Activated naive CD8-positive, alpha-beta T cell (primary cell): ENCODE results near the gene POLR2H.

ENCODE experiments used
- H3K27ac Mint-ChIP-seq: one replicate; pipeline ENCODE4 v1.8.0; 2021; ENCODE audit warnings: mixed read lengths
- H3K27me3 Mint-ChIP-seq: one replicate; pipeline ENCODE4 v1.8.0; 2021; ENCODE audit warnings: mixed read lengths
- H3K36me3 Mint-ChIP-seq: one replicate; pipeline ENCODE4 v1.8.0; 2021; ENCODE audit warnings: mixed read lengths
- H3K4me1 Mint-ChIP-seq: one replicate; pipeline ENCODE4 v1.8.0; 2021; ENCODE audit warnings: low read depth, mixed read lengths
- H3K4me3 Mint-ChIP-seq: one replicate; pipeline ENCODE4 v1.8.0; 2021; ENCODE audit warnings: mild to moderate bottlenecking, mixed read lengths
- H3K9me3 Mint-ChIP-seq: one replicate; pipeline ENCODE4 v1.8.0; 2021; ENCODE audit warnings: low read depth, mixed read lengths

Gene POLR2H

DNA sequence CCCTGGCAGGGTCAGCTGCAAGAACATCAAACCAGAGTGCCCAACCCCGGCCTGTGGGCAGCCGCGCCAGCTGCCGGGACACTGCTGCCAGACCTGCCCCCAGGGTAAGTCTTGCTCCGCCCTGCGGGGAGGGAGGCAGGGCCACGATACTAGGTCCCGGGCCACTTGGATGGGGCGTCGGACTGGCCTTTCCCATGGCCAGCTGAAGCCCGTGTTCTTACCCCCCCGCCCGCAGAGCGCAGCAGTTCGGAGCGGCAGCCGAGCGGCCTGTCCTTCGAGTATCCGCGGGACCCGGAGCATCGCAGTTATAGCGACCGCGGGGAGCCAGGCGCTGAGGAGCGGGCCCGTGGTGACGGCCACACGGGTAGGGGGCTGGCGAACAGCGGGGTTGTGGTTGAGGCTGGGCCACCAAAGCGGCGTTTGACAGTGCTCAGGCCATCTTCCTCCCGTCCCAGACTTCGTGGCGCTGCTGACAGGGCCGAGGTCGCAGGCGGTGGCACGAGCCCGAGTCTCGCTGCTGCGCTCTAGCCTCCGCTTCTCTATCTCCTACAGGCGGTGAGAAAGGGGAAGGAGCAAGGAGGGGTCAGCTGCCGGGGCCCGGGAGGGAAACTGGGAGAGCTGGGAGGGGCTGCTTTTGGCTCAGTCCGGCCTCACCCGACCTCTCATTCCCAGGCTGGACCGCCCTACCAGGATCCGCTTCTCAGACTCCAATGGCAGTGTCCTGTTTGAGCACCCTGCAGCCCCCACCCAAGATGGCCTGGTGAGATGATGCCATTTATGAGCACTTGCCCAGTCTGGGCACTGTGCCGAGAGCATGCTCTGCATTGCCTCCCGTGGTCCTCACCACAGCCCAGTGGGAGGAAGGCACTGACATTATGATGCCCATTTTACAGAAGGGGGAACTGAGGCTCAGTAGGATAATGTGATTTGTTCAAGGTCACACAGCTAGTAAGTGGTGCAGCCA, 20.0 kb downstream of the POLR2H start:
- H3K27me3 Mint-ChIP-seq, result peaks cover 19% of the 10 kb centered on the region
- no peak overlapping the region for H3K27ac Mint-ChIP-seq
- peaks cover 5% of the 10 kb centered on the region for H3K4me1 Mint-ChIP-seq
- H3K4me3 Mint-ChIP-seq, result peak overlapping the region; percentile 82
- H3K36me3 Mint-ChIP-seq, result no peaks in the 10 kb centered on the region
- H3K9me3 Mint-ChIP-seq, result no peaks in the 10 kb centered on the region

DNA sequence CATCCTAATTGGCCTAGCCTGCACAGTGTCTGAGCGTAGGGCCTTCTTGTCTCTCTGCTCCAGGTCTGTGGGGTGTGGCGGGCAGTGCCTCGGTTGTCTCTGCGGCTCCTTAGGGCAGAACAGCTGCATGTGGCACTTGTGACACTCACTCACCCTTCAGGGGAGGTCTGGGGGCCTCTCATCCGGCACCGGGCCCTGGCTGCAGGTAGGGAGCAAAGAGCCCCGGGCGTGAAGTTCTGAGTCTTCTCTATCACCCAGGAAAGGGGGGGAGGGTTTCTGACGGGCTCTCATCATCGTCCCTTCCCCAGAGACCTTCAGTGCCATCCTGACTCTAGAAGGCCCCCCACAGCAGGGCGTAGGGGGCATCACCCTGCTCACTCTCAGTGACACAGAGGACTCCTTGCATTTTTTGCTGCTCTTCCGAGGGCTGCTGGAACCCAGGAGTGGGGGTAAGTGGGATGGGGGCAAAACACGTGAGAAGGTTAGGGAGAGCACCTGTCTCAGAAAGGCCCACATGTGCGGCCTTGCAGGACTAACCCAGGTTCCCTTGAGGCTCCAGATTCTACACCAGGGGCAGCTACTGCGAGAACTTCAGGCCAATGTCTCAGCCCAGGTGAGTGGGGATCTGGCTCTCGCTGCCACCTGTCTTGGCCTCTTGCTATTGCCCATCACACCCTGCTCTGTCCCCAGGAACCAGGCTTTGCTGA, 21.0 kb downstream of the POLR2H start:
- H3K4me1 Mint-ChIP-seq, result peaks cover 5% of the 10 kb centered on the region

DNA sequence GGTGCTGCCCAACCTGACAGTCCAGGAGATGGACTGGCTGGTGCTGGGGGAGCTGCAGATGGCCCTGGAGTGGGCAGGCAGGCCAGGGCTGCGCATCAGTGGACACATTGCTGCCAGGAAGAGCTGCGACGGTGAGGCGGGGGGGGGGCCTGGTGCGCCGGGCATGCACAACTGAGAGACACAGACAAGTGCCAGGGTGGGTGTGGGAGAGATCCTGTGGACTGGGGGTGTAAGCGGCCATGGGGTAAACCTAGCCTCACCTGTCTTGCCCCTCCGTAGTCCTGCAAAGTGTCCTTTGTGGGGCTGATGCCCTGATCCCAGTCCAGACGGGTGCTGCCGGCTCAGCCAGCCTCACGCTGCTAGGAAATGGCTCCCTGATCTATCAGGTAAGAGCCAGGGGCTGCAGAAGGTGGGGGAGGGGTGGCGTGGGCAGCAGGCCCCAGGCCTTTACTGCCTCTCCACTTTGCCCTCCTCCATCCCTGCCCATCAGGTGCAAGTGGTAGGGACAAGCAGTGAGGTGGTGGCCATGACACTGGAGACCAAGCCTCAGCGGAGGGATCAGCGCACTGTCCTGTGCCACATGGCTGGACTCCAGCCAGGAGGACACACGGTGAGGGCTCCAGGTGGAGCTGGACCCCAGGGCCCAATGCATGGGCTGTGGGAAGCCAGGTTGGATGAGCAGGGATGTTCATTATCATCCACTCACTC, 21.7 kb downstream of the POLR2H start:
- H3K9me3 Mint-ChIP-seq, result no peaks in the 10 kb centered on the region
- peaks cover 5% of the 10 kb centered on the region for H3K4me1 Mint-ChIP-seq
- H3K27ac Mint-ChIP-seq, result no peak overlapping the region
- H3K36me3 Mint-ChIP-seq, result no peaks in the 10 kb centered on the region
- H3K4me3 Mint-ChIP-seq, result no peak overlapping the region
- H3K27me3 Mint-ChIP-seq, result peaks cover 19% of the 10 kb centered on the region

More for the DNA sequence above, 21.0 kb downstream of the POLR2H start:
- Mint-ChIP-seq H3K36me3 (no peaks in the 10 kb centered on the region), H3K4me3 (no peak overlapping the region), H3K9me3 (no peaks in the 10 kb centered on the region), H3K27ac (no peak overlapping the region), H3K27me3 (peaks cover 19% of the 10 kb centered on the region)

GRCh38 chr3:184384342-184384741, 22.8 kb downstream of the POLR2H start:
- Mint-ChIP-seq H3K9me3 (no peaks in the 10 kb centered on the region), H3K36me3 (no peaks in the 10 kb centered on the region), H3K27me3 (peaks cover 12% of the 10 kb centered on the region), H3K4me1 (peaks cover 2% of the 10 kb centered on the region), H3K4me3 (no peak overlapping the region), H3K27ac (no peak overlapping the region)

DNA sequence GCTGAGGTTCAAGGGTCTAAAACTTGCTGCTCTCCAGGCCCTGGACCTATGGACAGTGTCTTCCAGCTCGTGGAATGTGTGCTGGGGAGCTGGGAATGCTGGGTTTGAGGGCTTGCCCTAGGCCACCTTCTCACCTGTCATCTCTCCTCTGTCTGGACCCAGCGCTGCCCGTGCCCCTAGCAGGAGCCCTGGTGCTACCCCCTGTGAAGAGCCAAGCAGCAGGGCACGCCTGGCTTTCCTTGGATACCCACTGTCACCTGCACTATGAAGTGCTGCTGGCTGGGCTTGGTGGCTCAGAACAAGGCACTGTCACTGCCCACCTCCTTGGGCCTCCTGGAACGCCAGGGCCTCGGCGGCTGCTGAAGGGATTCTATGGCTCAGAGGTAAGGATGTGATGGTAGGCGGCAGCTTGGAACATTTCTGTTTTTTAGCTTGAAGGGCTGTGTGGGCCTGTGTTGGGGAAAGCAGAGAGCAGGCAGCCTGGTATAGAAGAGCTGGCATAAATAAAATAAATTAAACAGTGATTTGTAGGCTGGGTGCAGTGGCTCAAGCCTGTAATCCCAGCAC, 23.4 kb downstream of the POLR2H start:
- Mint-ChIP-seq H3K27ac (no peak overlapping the region), H3K4me1 (peaks cover 2% of the 10 kb centered on the region), H3K36me3 (no peaks in the 10 kb centered on the region), H3K9me3 (no peaks in the 10 kb centered on the region), H3K4me3 (no peak overlapping the region), H3K27me3 (peaks cover 11% of the 10 kb centered on the region)

GRCh38 chr3:184386047-184386806, 24.7 kb downstream of the POLR2H start:
- H3K4me3 Mint-ChIP-seq, result no peak overlapping the region
- H3K9me3 Mint-ChIP-seq, result no peaks in the 10 kb centered on the region
- no peaks in the 10 kb centered on the region for H3K36me3 Mint-ChIP-seq
- H3K4me1 Mint-ChIP-seq, result no peaks in the 10 kb centered on the region
- peaks cover 11% of the 10 kb centered on the region for H3K27me3 Mint-ChIP-seq
- H3K27ac Mint-ChIP-seq, result no peak overlapping the region

DNA sequence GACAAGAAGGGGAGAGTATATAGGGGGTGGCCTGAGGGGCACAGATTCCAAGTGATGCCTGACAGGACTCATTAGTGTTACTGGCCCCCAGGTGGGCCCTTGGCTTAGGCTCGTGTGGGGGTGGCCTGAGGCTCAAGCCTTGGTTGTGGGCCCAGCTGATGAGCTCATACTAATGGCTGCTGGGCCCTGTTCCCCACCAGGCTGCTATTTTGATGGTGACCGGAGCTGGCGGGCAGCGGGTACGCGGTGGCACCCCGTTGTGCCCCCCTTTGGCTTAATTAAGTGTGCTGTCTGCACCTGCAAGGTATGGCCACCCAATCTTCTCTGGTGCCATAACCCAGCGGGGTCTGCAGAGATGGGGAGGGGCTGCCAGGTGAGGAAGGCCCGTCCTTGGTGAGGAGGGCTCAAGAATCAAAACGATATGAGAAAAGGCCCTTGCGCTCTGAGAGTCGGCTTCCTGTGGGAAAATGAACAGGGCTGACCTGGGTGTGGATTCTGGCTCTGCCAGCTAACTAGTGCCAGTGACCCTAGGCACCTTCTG, 25.7 kb downstream of the POLR2H start:
- no peak overlapping the region for H3K27ac Mint-ChIP-seq
- H3K27me3 Mint-ChIP-seq, result peaks cover 9% of the 10 kb centered on the region
- H3K4me1 Mint-ChIP-seq, result no peaks in the 10 kb centered on the region

DNA sequence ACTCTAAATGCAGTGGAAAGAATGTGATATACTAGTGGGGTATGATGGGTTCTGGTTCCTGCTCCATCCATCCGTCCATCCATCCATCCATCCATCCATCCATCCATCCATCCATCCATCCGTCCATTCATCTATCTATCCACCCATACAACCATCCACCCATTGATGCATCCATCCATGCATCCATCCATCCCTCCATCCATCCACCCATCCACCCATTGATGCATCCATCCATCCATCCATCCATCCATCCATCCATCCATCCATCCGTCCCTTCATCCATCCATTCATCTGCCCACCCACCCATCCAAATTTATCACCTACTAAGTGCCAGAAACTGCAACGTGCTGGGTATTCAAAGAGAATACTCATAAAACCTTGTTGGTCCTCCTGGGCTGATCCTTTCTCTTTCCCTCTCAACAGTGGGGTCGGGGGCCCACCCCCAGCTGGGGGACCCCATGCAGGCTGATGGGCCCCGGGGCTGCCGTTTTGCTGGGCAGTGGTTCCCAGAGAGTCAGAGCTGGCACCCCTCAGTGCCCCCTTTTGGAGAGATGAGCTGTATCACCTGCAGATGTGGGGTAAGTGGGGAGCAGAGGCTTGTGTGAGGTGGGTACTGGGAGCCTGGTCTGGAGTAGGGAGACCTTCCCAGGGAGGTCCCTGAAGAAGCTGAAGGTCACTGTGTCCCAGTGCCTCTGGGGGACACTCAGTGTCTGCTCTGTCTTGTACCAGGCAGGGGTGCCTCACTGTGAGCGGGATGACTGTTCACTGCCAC, 26.8 kb downstream of the POLR2H start:
- H3K9me3 Mint-ChIP-seq, result no peaks in the 10 kb centered on the region
- no peak overlapping the region for H3K4me3 Mint-ChIP-seq
- H3K4me1 Mint-ChIP-seq, result no peaks in the 10 kb centered on the region
- H3K36me3 Mint-ChIP-seq, result no peaks in the 10 kb centered on the region
- peaks cover 9% of the 10 kb centered on the region for H3K27me3 Mint-ChIP-seq
- no peak overlapping the region for H3K27ac Mint-ChIP-seq

More for the DNA sequence above, 25.7 kb downstream of the POLR2H start:
- H3K4me3 Mint-ChIP-seq, result no peak overlapping the region
- H3K9me3 Mint-ChIP-seq, result no peaks in the 10 kb centered on the region
- H3K36me3 Mint-ChIP-seq, result no peaks in the 10 kb centered on the region

- Mint-ChIP-seq H3K27me3 (peaks cover 9% of the 10 kb centered on the region), H3K4me3 (no peak overlapping the region), H3K36me3 (no peaks in the 10 kb centered on the region), H3K4me1 (no peaks in the 10 kb centered on the region), H3K9me3 (no peaks in the 10 kb centered on the region), H3K27ac (no peak overlapping the region)
Observed at GRCh38 chr3:184388936-184389230, 27.4 kb downstream of the POLR2H start.

GRCh38 chr3:184389384-184389783, 27.9 kb downstream of the POLR2H start:
- Mint-ChIP-seq H3K27ac (no peak overlapping the region), H3K4me3 (no peak overlapping the region), H3K4me1 (no peaks in the 10 kb centered on the region), H3K27me3 (peaks cover 4% of the 10 kb centered on the region), H3K36me3 (no peaks in the 10 kb centered on the region), H3K9me3 (no peaks in the 10 kb centered on the region)

DNA sequence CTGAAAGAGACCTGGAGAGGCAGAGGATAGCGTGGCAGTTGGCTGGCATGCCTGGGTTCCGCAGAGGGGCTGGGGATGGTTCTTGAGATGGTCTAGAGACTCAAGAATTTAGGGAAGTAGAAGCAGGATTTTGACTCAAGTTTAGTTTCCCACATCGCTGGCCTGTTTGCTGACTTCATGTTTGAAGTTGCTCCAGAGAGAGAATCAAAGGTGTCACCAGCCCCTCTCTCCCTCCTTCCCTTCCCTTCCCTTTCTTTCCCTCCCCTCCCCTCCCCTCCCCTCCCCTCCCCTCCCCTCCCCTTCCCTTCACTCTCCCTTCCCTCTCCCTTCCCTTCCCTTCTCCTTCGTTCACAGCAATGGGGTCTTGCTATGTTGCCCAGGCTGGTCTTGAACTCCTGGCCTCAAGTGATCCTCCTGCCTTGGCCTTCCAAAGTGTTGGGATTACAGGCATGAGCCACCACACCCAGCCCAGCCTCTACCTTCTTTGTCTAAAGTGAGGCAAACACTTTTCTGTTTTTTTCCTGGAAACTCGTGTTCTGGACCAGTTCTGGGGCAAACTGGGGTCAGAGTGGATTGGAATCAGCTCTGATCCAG, 28.5 kb downstream of the POLR2H start:
- Mint-ChIP-seq H3K36me3 (no peaks in the 10 kb centered on the region), H3K27me3 (peaks cover 2% of the 10 kb centered on the region), H3K4me3 (no peak overlapping the region), H3K27ac (no peak overlapping the region), H3K4me1 (no peaks in the 10 kb centered on the region), H3K9me3 (no peaks in the 10 kb centered on the region)

- H3K4me1 Mint-ChIP-seq, result no peaks in the 10 kb centered on the region
- H3K4me3 Mint-ChIP-seq, result no peak overlapping the region
- no peaks in the 10 kb centered on the region for H3K9me3 Mint-ChIP-seq
- H3K36me3 Mint-ChIP-seq, result no peaks in the 10 kb centered on the region
- H3K27ac Mint-ChIP-seq, result no peak overlapping the region
- no peaks in the 10 kb centered on the region for H3K27me3 Mint-ChIP-seq
Observed at GRCh38 chr3:184391266-184391665, 29.8 kb downstream of the POLR2H start.

- Mint-ChIP-seq H3K9me3 (no peaks in the 10 kb centered on the region), H3K36me3 (no peaks in the 10 kb centered on the region), H3K4me3 (no peak overlapping the region), H3K4me1 (no peaks in the 10 kb centered on the region), H3K27me3 (peaks cover 3% of the 10 kb centered on the region), H3K27ac (no peak overlapping the region)
Observed at GRCh38 chr3:184395320-184395660, 33.8 kb downstream of the POLR2H start.
